WTC11 (cell line): ENCODE results near the gene D2HGDH.

Experiments used
- CREM ChIP-seq: sonication (generic); formaldehyde crosslinking; IDR thresholded peaks from 2 replicates; pipeline ENCODE4 v1.8.1; 2022; ENCODE audit warnings: mild to moderate bottlenecking, missing genetic modification reagents, moderate library complexity
- CTCF ChIP-seq: fragments of 200-600 bp; IDR thresholded peaks from 2 replicates; pipeline ENCODE4 v1.8.0; 2022; ENCODE audit warnings: antibody characterized with exemption
- IRF2 ChIP-seq: sonication (generic); formaldehyde crosslinking; IDR thresholded peaks from 2 replicates; pipeline ENCODE4 v1.8.0; 2022; ENCODE audit warnings: low read depth, missing genetic modification reagents, borderline replicate concordance
- ZBTB21 ChIP-seq: sonication (generic); formaldehyde crosslinking; IDR thresholded peaks from 2 replicates; pipeline ENCODE4 v1.8.1; 2023; ENCODE audit warnings: mild to moderate bottlenecking, missing genetic modification reagents, borderline replicate concordance

- TF ChIP-seq CTCF (no peak), IRF2 (CRISPR knock-in tag) (no peak), ZBTB21 (CRISPR knock-in tag) (no peak), CREM (CRISPR knock-in tag) (no peak)
These were observed 17.8 kb downstream of the D2HGDH start for GRCh38 chr2:241752253-241752652.
